Ammon's horn (tissue), 1 donor: ENCODE results near the gene ITGB5.
A peak's percentile ranks its signal among the peaks of the same experiment; 100 is the strongest.
"Not testable (repeated sequence)": the region's sequence is repeated elsewhere in the genome, so short reads cannot be mapped to it uniquely, and the experiment has no call there.

ENCODE experiments used
- DNase-seq: peaks from one replicate; pipeline ENCODE4 v3.0.0-alpha.2; 2016; ENCODE audit warnings: low spot score

Gene ITGB5

GRCh38 chr3:124834723-124835718 lies 52.1 kb downstream of the ITGB5 start:
- peak; percentile 59 for DNase-seq

- DNase-seq, result no peak
Observed at GRCh38 chr3:124833710-124834332, 53.3 kb downstream of the ITGB5 start.

GRCh38 chr3:124832782-124833709 lies 54.1 kb downstream of the ITGB5 start:
- DNase-seq, result no peak

GRCh38 chr3:124831628-124832199 lies 55.5 kb downstream of the ITGB5 start:
- no peak for DNase-seq

GRCh38 chr3:124829819-124830554 lies 57.2 kb downstream of the ITGB5 start:
- DNase-seq, result peak; percentile 43

GRCh38 chr3:124829178-124829818 lies 57.9 kb downstream of the ITGB5 start:
- no peak for DNase-seq

- not testable (repeated sequence) for DNase-seq
Observed at GRCh38 chr3:124827476-124828206, 59.5 kb downstream of the ITGB5 start.

- peak; percentile 45 for DNase-seq
Observed at GRCh38 chr3:124826703-124827102, 60.5 kb downstream of the ITGB5 start.

- DNase-seq, result no peak
Observed at GRCh38 chr3:124824286-124824915, 62.8 kb downstream of the ITGB5 start.

GRCh38 chr3:124823648-124824047 lies 63.5 kb downstream of the ITGB5 start:
- no peak for DNase-seq

GRCh38 chr3:124823206-124823605 lies 64.0 kb downstream of the ITGB5 start:
- DNase-seq, result no peak

GRCh38 chr3:124821356-124821755 lies 65.8 kb downstream of the ITGB5 start:
- DNase-seq, result no peak

- DNase-seq, result no peak
Observed at GRCh38 chr3:124818398-124819091, 68.6 kb downstream of the ITGB5 start.

- no peak for DNase-seq
Observed at GRCh38 chr3:124817079-124817478, 70.1 kb downstream of the ITGB5 start.

- no peak for DNase-seq
Observed at GRCh38 chr3:124816206-124816605, 71.0 kb downstream of the ITGB5 start.

GRCh38 chr3:124815781-124816180 lies 71.4 kb downstream of the ITGB5 start:
- DNase-seq, result no peak

GRCh38 chr3:124814620-124815421 lies 72.3 kb downstream of the ITGB5 start:
- DNase-seq, result no peak

GRCh38 chr3:124813541-124813940 lies 73.6 kb downstream of the ITGB5 start:
- DNase-seq, result no peak
